PC-9 (cell line): ENCODE results near the gene STARD3NL. TPM values are rescaled to one million over a fixed set of nuclear protein-coding genes. Genes with fewer than 3 reads are reported as not detected.
A peak's percentile ranks its signal among the peaks of the same experiment; 100 is the strongest.

Experiments
- BruUV-seq: library from RNA; stranded (reverse); fragments of 400-500 nt; replicated peaks from 2 replicates; lab custom pipeline; 2021; lab: Mats Ljungman, UMichigan
- CTCF ChIA-PET: fragments of 300-600 bp; sonication (Branson Sonifier 250); formaldehyde crosslinking; loops from one replicate; lab custom pipeline; 2022; ENCODE audit warnings: antibody characterized with exemption; lab: Charles Lee
- POLR2A ChIA-PET: fragments of 300-600 bp; sonication (Branson Sonifier 250); formaldehyde crosslinking; loops from one replicate; lab custom pipeline; 2022; ENCODE audit warnings: antibody characterized with exemption; ENCODE audit not compliant: unreplicated experiment; lab: Charles Lee
- DNase-seq, 2 experiments: peaks; one replicate each; pipeline versions ENCODE4 v3.0.0 to v3.0.0-alpha.2; 2015 to 2022; ENCODE audit warnings: mixed read lengths in 1 of 2
- H2AFZ ChIP-seq: fragments of 200-600 bp; sonication (generic); 2 replicates; pipeline ENCODE4 v1.8.1; 2017; ENCODE audit warnings: antibody characterized with exemption
- H3F3A ChIP-seq: fragments of 200-600 bp; sonication (generic); 2 replicates; pipeline ENCODE4 v1.8.1; 2017; ENCODE audit warnings: antibody characterized with exemption, mild to moderate bottlenecking, low read depth; ENCODE audit not compliant: insufficient read depth
- H3K27ac ChIP-seq: fragments of 200-600 bp; sonication (generic); 2 replicates; pipeline ENCODE4 v1.6.1; 2016; ENCODE audit warnings: mixed run types
- H3K27me3 ChIP-seq: fragments of 200-600 bp; sonication (generic); 2 replicates; pipeline ENCODE4 v1.6.1; 2016; ENCODE audit warnings: low read depth, mixed run types; ENCODE audit not compliant: insufficient read depth
- H3K36me3 ChIP-seq: fragments of 200-600 bp; sonication (generic); 2 replicates; pipeline ENCODE4 v1.6.1; 2016; ENCODE audit warnings: low read depth, mixed run types
- H3K4me1 ChIP-seq: fragments of 200-600 bp; sonication (generic); replicated peaks from 2 replicates; pipeline ENCODE4 v1.6.1; 2016; ENCODE audit warnings: mixed run types; ENCODE audit not compliant: insufficient read depth
- H3K4me2 ChIP-seq: fragments of 200-600 bp; sonication (generic); 2 replicates; pipeline ENCODE4 v1.6.1; 2017; ENCODE audit warnings: mixed run types
- H3K4me3 ChIP-seq: fragments of 200-600 bp; sonication (generic); 2 replicates; pipeline ENCODE4 v1.6.1; 2016; ENCODE audit warnings: mixed run types
- H3K79me2 ChIP-seq: fragments of 200-600 bp; sonication (generic); 2 replicates; pipeline ENCODE4 v1.6.1; 2017; ENCODE audit warnings: low read depth, mixed run types
- H3K9me2 ChIP-seq: fragments of 200-600 bp; sonication (generic); 2 replicates; pipeline ENCODE4 v1.8.1; 2017; ENCODE audit warnings: mild to moderate bottlenecking; ENCODE audit not compliant: insufficient read depth
- H3K9me3 ChIP-seq: fragments of 200-600 bp; sonication (generic); 2 replicates; pipeline ENCODE4 v1.8.1; 2016; ENCODE audit warnings: low read depth; ENCODE audit not compliant: insufficient read depth
- H4K20me1 ChIP-seq: fragments of 200-600 bp; sonication (generic); 2 replicates; pipeline ENCODE4 v1.8.1; 2017; ENCODE audit not compliant: insufficient read depth
- CTCF ChIP-seq: fragments of 200-600 bp; sonication (generic); conservative IDR thresholded peaks from 2 replicates; pipeline ENCODE4 v1.6.1; 2017; ENCODE audit warnings: mixed run types, antibody characterized with exemption, mild to moderate bottlenecking, moderate library complexity
- EZH2 ChIP-seq: fragments of 200-600 bp; sonication (generic); IDR thresholded peaks from 2 replicates; pipeline ENCODE4 v1.8.0; 2017; ENCODE audit warnings: antibody characterized with exemption, low read depth
- intact Hi-C: fragments of 100-400 bp; cut with micrococcal nuclease; formaldehyde crosslinking; loops from one replicate; pipeline ENCODE4 v1.10.0; 2022; ENCODE audit not compliant: unreplicated experiment
- total RNA-seq: library from RNA; stranded (reverse); gene quantifications from 2 replicates; pipeline ENCODE4 v1.2.3, GENCODE V29; 2021

The STARD3NL gene
- total RNA-seq, 1 experiment from 2014 or later = 41.4 TPM

GRCh38 chr7:38178695-38179344, 775 bp downstream of the STARD3NL start:
- Histone ChIP-seq H3K4me3 (peak overlapping the region; percentile 91), H3K4me1 (peaks cover 9% of the 10 kb centered on the region), H3K9me2 (no peaks in the 10 kb centered on the region), H3K27ac (peak overlapping the region; percentile 21; the same call in 1 of the 2 replicates), H3K4me2 (peak overlapping the region; percentile 83), H3K27me3 (0 out of 2 replicates have a peak, but pooled peaks cover 1% of the 10 kb centered on the region), H3K36me3 (no peaks in the 10 kb centered on the region), H4K20me1 (no peaks in the 10 kb centered on the region), H2AFZ (peak overlapping the region; percentile 100), H3K79me2 (peaks cover 21% of the 10 kb centered on the region), H3K9me3 (no peaks in the 10 kb centered on the region), H3F3A (no peaks in the 10 kb centered on the region)
- no peak for DNase-seq
- BruUV-seq = TSS peak; percentile 71
- TF ChIP-seq EZH2 = no peak
- no peak for TF ChIP-seq CTCF
- ChIA-PET CTCF (no interaction called here), POLR2A (interaction anchor here (0.6 to 1.0 kb wide), 2 partner anchors 18 to 24 kb away, joined by 3 to 20 read pairs; no protein-coding TSS in a partner anchor)
- intact Hi-C loops = loop anchor here (1.0 to 2.0 kb wide), 2 partner anchors 17 to 44 kb away; no protein-coding TSS in a partner anchor

- Histone ChIP-seq H3K4me3 (no peak overlapping the region), H4K20me1 (no peaks in the 10 kb centered on the region), H3K9me3 (no peaks in the 10 kb centered on the region), H3K27ac (no peak overlapping the region), H3F3A (no peaks in the 10 kb centered on the region), H3K79me2 (peaks cover 21% of the 10 kb centered on the region), H3K9me2 (no peaks in the 10 kb centered on the region), H2AFZ (no peak overlapping the region), H3K4me2 (peak overlapping the region; percentile 83; the same call in 1 of the 2 replicates), H3K36me3 (no peaks in the 10 kb centered on the region), H3K27me3 (no peaks in the 10 kb centered on the region), H3K4me1 (peaks cover 9% of the 10 kb centered on the region)
- TF ChIP-seq EZH2 = no peak
- no peak for TF ChIP-seq CTCF
- ChIA-PET POLR2A (interaction anchor here (1.1 kb wide), 1 partner anchor 16 kb away, joined by 5 read pairs; no protein-coding TSS in a partner anchor), CTCF (no interaction called here)
- DNase-seq = no peak
- no TSS peak for BruUV-seq
- intact Hi-C loops = loop anchor here (2.0 kb wide), 1 partner anchor 43 kb away; no protein-coding TSS in a partner anchor
Observed at GRCh38 chr7:38179776-38180226, 1.8 kb downstream of the STARD3NL start.

GRCh38 chr7:38181111-38181510, 3.1 kb downstream of the STARD3NL start:
- H3K9me3 ChIP-seq = no peaks in the 10 kb centered on the region
- H2AFZ ChIP-seq = no peak overlapping the region
- peaks cover 21% of the 10 kb centered on the region for H3K79me2 ChIP-seq
- H3K36me3 ChIP-seq = no peaks in the 10 kb centered on the region
- BruUV-seq = no TSS peak
- no peak for DNase-seq
- ChIA-PET CTCF (no interaction called here), POLR2A (no interaction called here)
- TF ChIP-seq EZH2 = no peak
- TF ChIP-seq CTCF = no peak
- no peak overlapping the region for H3K4me3 ChIP-seq
- H3K4me1 ChIP-seq = peaks cover 9% of the 10 kb centered on the region
- H4K20me1 ChIP-seq = no peaks in the 10 kb centered on the region
- intact Hi-C loops = no loop called here
- no peaks in the 10 kb centered on the region for H3K27me3 ChIP-seq
- no peaks in the 10 kb centered on the region for H3F3A ChIP-seq
- H3K9me2 ChIP-seq = no peaks in the 10 kb centered on the region
- H3K4me2 ChIP-seq = no peak overlapping the region
- no peak overlapping the region for H3K27ac ChIP-seq
